ENCODE measurements around the gene TMEM231.

Gene TMEM231

DNA sequence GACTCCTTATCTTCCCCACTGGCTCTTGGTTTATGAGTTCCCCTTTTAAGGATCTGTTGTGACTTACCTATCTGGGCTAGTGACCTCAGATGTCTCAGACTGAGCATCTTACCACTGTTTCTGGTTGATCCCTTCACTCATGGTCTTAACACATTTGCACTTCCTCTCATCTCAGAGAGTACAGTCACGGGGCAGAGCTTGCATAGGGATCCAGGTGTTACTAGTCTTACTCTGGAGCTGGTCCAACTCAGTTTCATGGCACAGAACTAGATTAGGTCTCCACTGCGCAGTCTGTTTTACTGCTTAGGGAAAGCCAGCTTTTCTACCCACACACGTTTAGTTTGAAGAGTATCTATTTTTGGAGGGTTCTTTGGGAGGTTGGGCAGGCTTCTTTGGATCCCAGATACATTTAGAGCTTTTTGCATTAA is 20.3 kb upstream of the TMEM231 start:
- TF ChIP-seq, protein P1, sequence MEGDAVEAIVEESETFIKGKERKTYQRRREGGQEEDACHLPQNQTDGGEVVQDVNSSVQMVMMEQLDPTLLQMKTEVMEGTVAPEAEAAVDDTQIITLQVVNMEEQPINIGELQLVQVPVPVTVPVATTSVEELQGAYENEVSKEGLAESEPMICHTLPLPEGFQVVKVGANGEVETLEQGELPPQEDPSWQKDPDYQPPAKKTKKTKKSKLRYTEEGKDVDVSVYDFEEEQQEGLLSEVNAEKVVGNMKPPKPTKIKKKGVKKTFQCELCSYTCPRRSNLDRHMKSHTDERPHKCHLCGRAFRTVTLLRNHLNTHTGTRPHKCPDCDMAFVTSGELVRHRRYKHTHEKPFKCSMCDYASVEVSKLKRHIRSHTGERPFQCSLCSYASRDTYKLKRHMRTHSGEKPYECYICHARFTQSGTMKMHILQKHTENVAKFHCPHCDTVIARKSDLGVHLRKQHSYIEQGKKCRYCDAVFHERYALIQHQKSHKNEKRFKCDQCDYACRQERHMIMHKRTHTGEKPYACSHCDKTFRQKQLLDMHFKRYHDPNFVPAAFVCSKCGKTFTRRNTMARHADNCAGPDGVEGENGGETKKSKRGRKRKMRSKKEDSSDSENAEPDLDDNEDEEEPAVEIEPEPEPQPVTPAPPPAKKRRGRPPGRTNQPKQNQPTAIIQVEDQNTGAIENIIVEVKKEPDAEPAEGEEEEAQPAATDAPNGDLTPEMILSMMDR (IDR thresholded peaks at IDR 0.05; ENCODE audit: extremely low read depth, missing control alignments): no peak

DNA sequence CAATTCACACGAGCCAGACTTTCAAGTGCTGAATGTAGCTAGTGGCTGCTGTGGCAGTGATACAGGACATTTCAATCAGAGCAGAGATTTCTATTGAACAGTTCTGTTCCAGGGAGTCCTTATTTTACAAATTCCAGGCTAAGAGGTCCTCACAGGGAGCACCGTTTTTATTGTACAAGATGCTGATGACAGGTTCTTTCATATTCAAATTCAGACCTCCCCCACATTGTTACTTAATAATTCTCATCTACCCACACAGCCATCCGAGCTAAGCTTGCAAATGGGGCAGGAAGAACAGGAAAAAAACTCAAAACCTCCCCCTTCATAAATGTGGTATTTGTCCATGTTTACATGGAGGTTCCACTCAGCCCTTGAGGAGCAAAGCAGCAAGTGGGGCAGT is 19.9 kb upstream of the TMEM231 start:
- no peak for DNase-seq (ENCODE audit: low spot score)
- TF ChIP-seq, protein P1 (IDR thresholded peaks at IDR 0.05; ENCODE audit: extremely low read depth, missing control alignments): no peak

More for the DNA sequence above, 20.3 kb upstream of the TMEM231 start:
- peak; percentile 32 for DNase-seq (ENCODE audit: low spot score)

DNA sequence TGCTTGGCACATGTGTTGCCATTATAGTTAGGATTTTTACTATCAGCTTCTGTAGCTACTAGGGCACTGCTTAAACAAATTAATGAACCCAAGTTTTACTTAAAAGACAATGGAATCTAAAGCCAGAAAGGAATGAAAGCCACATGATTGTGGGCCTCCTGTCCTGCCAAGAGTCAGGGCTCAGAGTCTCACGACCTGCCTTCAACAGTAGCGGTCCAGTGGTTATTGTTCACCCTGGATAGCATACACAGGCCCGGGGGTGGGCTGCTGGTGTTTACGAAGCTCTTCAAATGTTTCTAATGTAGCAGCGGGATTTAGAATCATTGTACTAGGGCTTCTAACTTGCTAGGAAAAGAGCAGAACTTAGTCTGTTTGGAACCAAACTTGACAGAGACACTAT is 17.9 kb upstream of the TMEM231 start:
- no peak for DNase-seq (ENCODE audit: low spot score)
- TF ChIP-seq, protein P1 (IDR thresholded peaks at IDR 0.05; ENCODE audit: extremely low read depth, missing control alignments): no peak

DNA sequence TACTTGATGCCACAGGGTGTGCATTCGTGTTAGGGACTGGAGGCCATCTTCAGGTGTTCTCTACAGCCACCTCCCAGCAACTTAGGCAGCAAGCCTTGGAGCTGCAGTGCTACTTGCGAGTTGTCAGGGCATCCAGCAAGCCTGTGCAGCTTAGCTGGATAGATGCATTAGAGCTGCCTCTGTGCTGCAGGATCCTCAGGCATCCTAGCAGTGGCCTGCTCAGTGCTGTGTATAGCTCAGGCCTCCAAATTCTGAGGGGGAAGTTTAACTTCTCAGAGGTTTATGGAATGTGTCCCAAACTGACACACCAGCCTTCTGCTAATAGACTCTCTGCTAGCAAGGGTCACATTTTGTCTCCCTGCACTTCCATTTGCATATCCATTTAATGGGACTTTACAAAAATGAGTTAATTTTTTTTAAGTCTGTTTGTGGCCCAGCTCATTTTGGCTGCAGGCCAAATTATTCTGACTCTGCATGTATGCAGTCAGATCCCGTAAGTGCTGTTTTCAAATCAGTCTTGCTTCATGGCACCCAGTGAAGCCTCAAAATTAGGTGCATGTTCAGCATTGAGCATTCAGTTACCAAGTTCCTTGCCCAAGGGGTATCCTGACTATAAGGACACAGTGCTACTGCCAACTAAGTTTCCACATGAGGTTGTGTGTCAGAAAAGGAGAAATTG is 17.0 kb upstream of the TMEM231 start:
- DNase-seq (ENCODE audit: low spot score): no peak
- TF ChIP-seq, protein P1 (IDR thresholded peaks at IDR 0.05; ENCODE audit: extremely low read depth, missing control alignments): no peak

DNA sequence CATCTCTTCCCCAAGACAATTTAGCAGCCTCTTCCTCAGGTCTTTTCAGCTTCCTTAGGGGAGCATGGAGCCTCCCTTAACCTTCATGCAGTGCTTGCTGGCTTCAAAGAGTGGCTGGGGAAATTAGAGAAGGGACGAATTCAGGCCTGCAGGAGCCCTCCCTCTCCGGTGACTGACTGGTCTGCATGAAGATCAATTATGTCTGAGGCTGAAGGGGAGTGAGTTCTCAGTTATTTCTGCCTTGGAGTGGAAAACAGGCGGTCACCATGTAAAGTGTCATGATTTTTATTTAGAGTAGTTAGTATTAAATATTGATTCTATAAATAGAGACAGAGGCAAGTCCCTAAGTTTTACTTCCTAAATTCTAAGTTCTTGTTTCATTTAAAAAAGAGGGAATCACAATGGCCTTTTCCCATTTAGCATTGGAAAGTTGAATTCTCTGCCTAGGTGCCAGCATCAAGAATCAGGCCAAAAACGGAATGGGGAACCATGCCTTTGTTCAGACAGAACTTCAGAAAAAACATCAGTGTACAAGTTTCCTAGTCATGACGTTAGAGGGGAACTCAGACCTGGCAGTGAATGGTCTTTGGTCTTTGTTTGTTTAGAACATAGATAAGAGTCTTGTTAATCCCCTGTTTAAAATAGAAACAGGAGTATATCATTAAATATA is 14.5 kb upstream of the TMEM231 start:
- TF ChIP-seq, protein P1 (IDR thresholded peaks at IDR 0.05; ENCODE audit: extremely low read depth, missing control alignments): no peak

DNA sequence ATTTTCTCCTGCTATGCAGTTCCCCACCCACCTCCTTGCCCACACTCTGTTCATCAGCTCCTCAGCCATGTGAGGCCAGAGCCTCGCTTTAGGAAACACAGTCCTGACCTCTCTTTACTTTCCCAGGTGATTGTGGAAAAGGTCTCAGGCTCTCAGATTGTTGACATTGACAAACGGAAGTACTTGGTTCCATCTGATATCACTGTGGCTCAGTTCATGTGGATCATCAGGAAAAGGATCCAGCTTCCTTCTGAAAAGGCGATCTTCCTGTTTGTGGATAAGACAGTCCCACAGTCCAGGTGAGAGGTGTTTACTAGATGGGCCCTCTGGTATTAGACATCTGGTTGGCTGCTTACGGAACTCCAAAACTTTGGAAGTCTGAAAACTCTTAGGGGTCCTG is 11.9 kb upstream of the TMEM231 start:
- TF ChIP-seq, protein P1 (IDR thresholded peaks at IDR 0.05; ENCODE audit: extremely low read depth, missing control alignments): no peak
- DNase-seq (ENCODE audit: low spot score): no peak

More for the DNA sequence above, 14.5 kb upstream of the TMEM231 start:
- peak; percentile 41 for DNase-seq (ENCODE audit: low spot score)

DNA sequence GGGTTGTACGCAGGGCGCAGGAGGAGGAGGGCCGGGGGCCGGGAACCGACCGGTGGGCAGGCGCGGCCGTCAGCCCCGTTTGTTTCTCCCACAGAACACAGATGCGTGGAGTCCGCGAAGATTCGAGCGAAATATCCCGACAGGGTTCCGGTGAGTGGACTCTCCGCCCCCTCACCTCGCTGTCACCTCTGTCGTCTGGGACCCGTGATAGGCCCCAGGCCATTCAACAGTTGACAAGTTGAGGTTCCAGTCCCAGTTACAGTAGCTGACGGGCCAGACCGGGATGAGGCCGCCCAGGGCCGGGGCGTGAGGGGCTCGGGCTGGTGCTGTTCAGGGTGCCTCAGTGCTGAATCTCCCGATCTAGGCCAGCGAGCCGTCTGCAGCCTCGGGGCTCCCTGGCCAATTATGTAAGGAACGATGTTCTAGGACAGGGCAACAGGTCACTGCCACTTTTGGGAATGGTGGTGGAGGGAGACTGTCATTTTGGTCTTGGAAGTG is 10.8 kb upstream of the TMEM231 start:
- TF ChIP-seq, protein P1 (IDR thresholded peaks at IDR 0.05; ENCODE audit: extremely low read depth, missing control alignments): no peak
- DNase-seq (ENCODE audit: low spot score): peak; percentile 19

All from GM20000 (cell line).